ENCODE results near the gene LILRB3.
"Not testable (repeated sequence)": the region's sequence is repeated elsewhere in the genome, so short reads cannot be mapped to it uniquely, and the experiment has no call there.

LILRB3 gene

GRCh38 chr19:54233941-54234340 is 11.1 kb upstream of the LILRB3 start:
- H3K4me3 ChIP-seq (ENCODE audit: low read depth, low read length), result no peak overlapping the region
- no peak for TF ChIP-seq CTCF (IDR thresholded peaks at IDR 0.05; ENCODE audit: low read depth, low read length, missing control alignments)
- no peak for DNase-seq (ENCODE audit: low read depth)
- in situ Hi-C loops (cut with HindIII; ENCODE audit: low sequenced_read_pairs), result no loop called here

- in situ Hi-C loops (cut with HindIII; ENCODE audit: low sequenced_read_pairs), result no loop called here
- TF ChIP-seq CTCF (IDR thresholded peaks at IDR 0.05; ENCODE audit: low read depth, low read length, missing control alignments), result peak; percentile 89
- H3K4me3 ChIP-seq (ENCODE audit: low read depth, low read length), result no peak overlapping the region
- peak; percentile 43 for DNase-seq (ENCODE audit: low read depth)
Observed at GRCh38 chr19:54231077-54231931, 8.5 kb upstream of the LILRB3 start.

GRCh38 chr19:54230031-54230430 is 7.2 kb upstream of the LILRB3 start:
- in situ Hi-C loops (cut with HindIII; ENCODE audit: low sequenced_read_pairs), result no loop called here
- H3K4me3 ChIP-seq (ENCODE audit: low read depth, low read length), result no peak overlapping the region
- TF ChIP-seq CTCF (IDR thresholded peaks at IDR 0.05; ENCODE audit: low read depth, low read length, missing control alignments), result no peak
- DNase-seq (ENCODE audit: low read depth), result no peak

GRCh38 chr19:54229146-54229545 is 6.3 kb upstream of the LILRB3 start:
- in situ Hi-C loops (cut with HindIII; ENCODE audit: low sequenced_read_pairs), result no loop called here
- DNase-seq (ENCODE audit: low read depth), result no peak
- no peak for TF ChIP-seq CTCF (IDR thresholded peaks at IDR 0.05; ENCODE audit: low read depth, low read length, missing control alignments)
- H3K4me3 ChIP-seq (ENCODE audit: low read depth, low read length), result no peak overlapping the region

GRCh38 chr19:54224619-54225018 is 1.8 kb upstream of the LILRB3 start:
- in situ Hi-C loops (cut with HindIII; ENCODE audit: low sequenced_read_pairs); DNase-seq (ENCODE audit: low read depth); H3K4me3 ChIP-seq (ENCODE audit: low read depth, low read length): not testable (repeated sequence)

GRCh38 chr19:54223937-54224281 is 1.1 kb upstream of the LILRB3 start:
- H3K4me3 ChIP-seq (ENCODE audit: low read depth, low read length); in situ Hi-C loops (cut with HindIII; ENCODE audit: low sequenced_read_pairs); DNase-seq (ENCODE audit: low read depth): not testable (repeated sequence)

- H3K4me3 ChIP-seq (ENCODE audit: low read depth, low read length); DNase-seq (ENCODE audit: low read depth); in situ Hi-C loops (cut with HindIII; ENCODE audit: low sequenced_read_pairs): not testable (repeated sequence)
Observed at GRCh38 chr19:54223277-54223936, 600 bp upstream of the LILRB3 start.

GRCh38 chr19:54221947-54222346 is 860 bp downstream of the LILRB3 start:
- H3K4me3 ChIP-seq (ENCODE audit: low read depth, low read length); in situ Hi-C loops (cut with HindIII; ENCODE audit: low sequenced_read_pairs); DNase-seq (ENCODE audit: low read depth): not testable (repeated sequence)

- in situ Hi-C loops (cut with HindIII; ENCODE audit: low sequenced_read_pairs); DNase-seq (ENCODE audit: low read depth); H3K4me3 ChIP-seq (ENCODE audit: low read depth, low read length): not testable (repeated sequence)
Observed at GRCh38 chr19:54219702-54220101, 3.1 kb downstream of the LILRB3 start.
